Spleen (tissue), 11 donors: ENCODE measurements around the gene FBXW7. TPM values are rescaled to one million over a fixed set of nuclear protein-coding genes. Genes with fewer than 3 reads are reported as not detected.

Experiments used
- DNase-seq: peaks from one replicate; pipeline ENCODE4 v3.0.0-alpha.2; 2020
- H3K27ac ChIP-seq, 8 donors: fragments of 200-600 bp; sonication (generic) in 7 of 8; 1 replicate in 4 of 8; 2 replicates in 4 of 8; pipeline versions ENCODE4 v1.5.0 to v1.8.0; 2016 to 2021; ENCODE audit warnings: inconsistent platforms in 4 of 8, mild to moderate bottlenecking in 4 of 8, moderate library complexity in 1 of 8
- H3K27me3 ChIP-seq, 7 donors: fragments of 200-600 bp; sonication (generic) in 6 of 7; replicated peaks in 1 of 7; 1 replicate in 4 of 7; 2 replicates in 3 of 7; pipeline versions ENCODE4 v1.5.0 to v1.8.0; 2016 to 2021; ENCODE audit warnings: inconsistent platforms in 3 of 7, mild to moderate bottlenecking in 1 of 7
- H3K36me3 ChIP-seq, 6 donors: fragments of 200-600 bp; sonication (generic) in 5 of 6; 1 replicate in 4 of 6; 2 replicates in 2 of 6; pipeline versions ENCODE4 v1.5.0 to v1.8.0; 2016 to 2021; ENCODE audit warnings: inconsistent platforms in 2 of 6
- H3K4me1 ChIP-seq, 6 donors: fragments of 200-600 bp; sonication (generic) in 5 of 6; 1 replicate in 3 of 6; 2 replicates in 3 of 6; pipeline versions ENCODE4 v1.5.0 to v1.8.0; 2016 to 2021; ENCODE audit warnings: inconsistent platforms in 3 of 6
- H3K4me3 ChIP-seq, 8 donors: fragments of 200-600 bp; sonication (generic) in 7 of 8; 1 replicate in 4 of 8; 2 replicates in 4 of 8; pipeline versions ENCODE4 v1.5.0 to v1.8.0; 2016 to 2021; ENCODE audit warnings: inconsistent platforms in 4 of 8, mild to moderate bottlenecking in 4 of 8, moderate library complexity in 2 of 8
- H3K9me3 ChIP-seq, 8 donors: fragments of 200-600 bp; sonication (generic) in 7 of 8; 1 replicate in 4 of 8; 2 replicates in 4 of 8; pipeline versions ENCODE4 v1.5.0 to v1.8.0; 2016 to 2021; ENCODE audit warnings: inconsistent platforms in 4 of 8
- POLR2A ChIP-seq, 3 donors: fragments of 450-650 bp; IDR thresholded peaks; one replicate each; pipeline ENCODE4 v1.5.1; 2017; ENCODE audit warnings: antibody characterized with exemption in 3 of 3, mild to moderate bottlenecking in 1 of 3
- POLR2AphosphoS5 ChIP-seq, 3 donors: sonication (generic); formaldehyde crosslinking; IDR thresholded peaks; one replicate each; pipeline ENCODE4 v1.5.1; 2017; ENCODE audit warnings: antibody characterized with exemption in 3 of 3
- WGBS, 5 donors: extraction: QIAGEN DNeasy Blood & Tissue Kit in 3 of 5; methylation state at CpG; one replicate each; pipeline versions ENCODE4 v1.1.5 to v1.1.7; 2013 to 2018; 5-methylcytosine and 5-hydroxymethylcytosine counted together
- intact Hi-C: fragments of 100-400 bp; cut with DNase I; formaldehyde crosslinking; loops from one replicate; pipeline ENCODE4 v1.15.0; 2023; ENCODE audit warnings: low total_unique reads
- polyA plus RNA-seq, 3 donors: library from polyadenylated mRNA; stranded (reverse); fragments of 200-250 nt; gene quantifications; one replicate each; pipeline ENCODE4 v1.2.1, GENCODE V29; 2013
- total RNA-seq, 7 donors: library from RNA; depleted of rRNA in 3 of 7; stranded (reverse); fragments of >200 nt in 3 of 7; fragmentation: NEBNext Ultra II Directional in 4 of 7; extraction: Animal tissue kit (Norgen Biotek cat#: 25700) in 4 of 7; gene quantifications; one replicate each; pipeline versions ENCODE4 v1.1.0 to v1.2.1, GENCODE V29; 2016 to 2021
- TF ChIP-seq, protein P1 (sequence below), 11 experiments: fragments of 200-600 bp in 7 of 11; fragments of 450-650 bp in 4 of 11; sonication (generic) in 4 of 11; IDR thresholded peaks in 8 of 11; conservative IDR thresholded peaks in 3 of 11; 1 replicate in 7 of 11; 2 replicates in 4 of 11; pipeline versions ENCODE4 v1.4.0 to v1.8.0; 2016 to 2021; ENCODE audit warnings: antibody characterized with exemption in 11 of 11, inconsistent platforms in 4 of 11, mild to moderate bottlenecking in 1 of 11
- donor health status: healthy with polysubstance abuse.
- donor health status: DM: no; HTN: no; CAD: no; lungs with moderate emphysema.
- donor health status: DM: no; HTN: no; CAD: no.
- donor health status: Bipolar disorder and iron deficiency.
- donor health status: healthy.
- donor health status: DM: no; HTN: no; CAD: no.
- donor health status: DM: yes; HTN: yes; CAD: no.

The FBXW7 gene
- total and polyA plus RNA-seq, 10 donors: 11.5 to 140 (median 79.9) TPM

- Histone ChIP-seq H3K4me1 (no peaks in the 10 kb centered on the region), H3K27ac (no peak overlapping the region), H3K27me3 (no peaks in the 10 kb centered on the region), H3K9me3 (no peaks in the 10 kb centered on the region), H3K4me3 (no peak overlapping the region), H3K36me3 (no peaks in the 10 kb centered on the region)
- DNase-seq: no peak
- TF ChIP-seq POLR2AphosphoS5 (IDR thresholded peaks at IDR 0.05): no peak
- TF ChIP-seq POLR2A (IDR thresholded peaks at IDR 0.05): no peak
- TF ChIP-seq, protein P1, sequence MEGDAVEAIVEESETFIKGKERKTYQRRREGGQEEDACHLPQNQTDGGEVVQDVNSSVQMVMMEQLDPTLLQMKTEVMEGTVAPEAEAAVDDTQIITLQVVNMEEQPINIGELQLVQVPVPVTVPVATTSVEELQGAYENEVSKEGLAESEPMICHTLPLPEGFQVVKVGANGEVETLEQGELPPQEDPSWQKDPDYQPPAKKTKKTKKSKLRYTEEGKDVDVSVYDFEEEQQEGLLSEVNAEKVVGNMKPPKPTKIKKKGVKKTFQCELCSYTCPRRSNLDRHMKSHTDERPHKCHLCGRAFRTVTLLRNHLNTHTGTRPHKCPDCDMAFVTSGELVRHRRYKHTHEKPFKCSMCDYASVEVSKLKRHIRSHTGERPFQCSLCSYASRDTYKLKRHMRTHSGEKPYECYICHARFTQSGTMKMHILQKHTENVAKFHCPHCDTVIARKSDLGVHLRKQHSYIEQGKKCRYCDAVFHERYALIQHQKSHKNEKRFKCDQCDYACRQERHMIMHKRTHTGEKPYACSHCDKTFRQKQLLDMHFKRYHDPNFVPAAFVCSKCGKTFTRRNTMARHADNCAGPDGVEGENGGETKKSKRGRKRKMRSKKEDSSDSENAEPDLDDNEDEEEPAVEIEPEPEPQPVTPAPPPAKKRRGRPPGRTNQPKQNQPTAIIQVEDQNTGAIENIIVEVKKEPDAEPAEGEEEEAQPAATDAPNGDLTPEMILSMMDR (IDR thresholded peaks at IDR 0.05 in 8 of 11, conservative IDR thresholded peaks at IDR 0.05 in 3 of 11): no peak
- intact Hi-C loops: no loop called here
Measured at GRCh38 chr4:152296386-152296785, 239.5 kb downstream of the FBXW7 start.

- DNase-seq: no peak
- WGBS, 5 donors: 90 to 96% (median 94%) methylated on average over 5 of the region's 5 CpGs
- Histone ChIP-seq H3K4me1 (no peaks in the 10 kb centered on the region), H3K9me3 (no peaks in the 10 kb centered on the region), H3K36me3 (no peaks in the 10 kb centered on the region), H3K27ac (no peak overlapping the region), H3K27me3 (no peaks in the 10 kb centered on the region), H3K4me3 (no peak overlapping the region)
- intact Hi-C loops: no loop called here
- TF ChIP-seq POLR2A (IDR thresholded peaks at IDR 0.05): no peak
- TF ChIP-seq, protein P1 (IDR thresholded peaks at IDR 0.05 in 8 of 11, conservative IDR thresholded peaks at IDR 0.05 in 3 of 11): no peak
- TF ChIP-seq POLR2AphosphoS5 (IDR thresholded peaks at IDR 0.05): no peak
Measured at GRCh38 chr4:152294765-152295164, 241.1 kb downstream of the FBXW7 start.

DNA sequence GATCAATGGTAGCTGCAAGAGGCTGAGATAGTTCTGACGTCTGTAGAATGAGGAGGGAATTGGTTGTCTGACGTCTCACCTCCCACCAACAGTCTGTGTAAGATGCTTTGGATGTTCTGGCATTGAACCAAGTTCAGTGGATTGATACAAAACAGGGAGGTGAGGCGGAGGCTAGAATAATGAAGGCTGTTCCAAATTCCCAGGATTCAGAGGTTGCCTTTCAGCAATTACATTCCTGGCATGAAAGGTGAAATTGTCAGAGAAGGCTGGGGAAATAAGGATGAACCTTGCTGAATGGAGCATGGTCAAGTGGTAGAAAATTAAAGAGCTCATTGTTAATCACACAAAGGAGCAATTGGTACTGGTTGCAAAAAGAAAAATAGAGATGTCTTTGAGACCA is 241.6 kb downstream of the FBXW7 start:
- DNase-seq: no peak
- H3K4me1 ChIP-seq: no peaks in the 10 kb centered on the region
- no peaks in the 10 kb centered on the region for H3K9me3 ChIP-seq
- no peak overlapping the region for H3K27ac ChIP-seq
- intact Hi-C loops: no loop called here
- H3K4me3 ChIP-seq: no peak overlapping the region
- H3K36me3 ChIP-seq: no peaks in the 10 kb centered on the region
- WGBS, 5 donors: 85 to 92% (median 90%) methylated on average over 3 of the region's 3 CpGs
- TF ChIP-seq POLR2AphosphoS5 (IDR thresholded peaks at IDR 0.05) (no peak), POLR2A (IDR thresholded peaks at IDR 0.05) (no peak)
- TF ChIP-seq, protein P1 (IDR thresholded peaks at IDR 0.05 in 8 of 11, conservative IDR thresholded peaks at IDR 0.05 in 3 of 11): no peak
- no peaks in the 10 kb centered on the region for H3K27me3 ChIP-seq

DNA sequence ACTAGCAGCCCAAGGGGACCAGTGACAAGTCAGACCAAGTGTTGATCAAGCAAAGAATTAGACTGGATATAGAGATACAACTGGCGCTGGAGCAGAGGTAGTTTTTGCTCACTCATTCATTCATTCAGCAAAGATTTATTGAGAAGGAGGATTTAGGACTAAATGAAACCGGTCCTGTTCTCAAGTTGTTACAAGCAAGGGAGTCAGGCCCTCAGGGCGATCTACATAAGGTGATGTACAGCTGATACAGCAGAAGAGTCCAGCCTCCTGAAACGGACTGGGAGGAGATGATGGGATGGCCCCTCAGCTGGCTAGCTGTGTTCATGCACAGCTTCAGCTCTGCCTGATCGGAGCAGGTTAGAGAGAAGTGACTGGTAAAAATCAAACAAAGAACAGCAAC is 242.4 kb downstream of the FBXW7 start:
- DNase-seq: no peak
- no peaks in the 10 kb centered on the region for H3K27me3 ChIP-seq
- no peak overlapping the region for H3K4me3 ChIP-seq
- no peaks in the 10 kb centered on the region for H3K9me3 ChIP-seq
- intact Hi-C loops: no loop called here
- no peak overlapping the region for H3K27ac ChIP-seq
- TF ChIP-seq POLR2AphosphoS5 (IDR thresholded peaks at IDR 0.05): no peak
- TF ChIP-seq, protein P1 (IDR thresholded peaks at IDR 0.05 in 8 of 11, conservative IDR thresholded peaks at IDR 0.05 in 3 of 11): no peak
- TF ChIP-seq POLR2A (IDR thresholded peaks at IDR 0.05): no peak
- 92 to 97% (median 94%) methylated on average over 5 of the region's 5 CpGs for WGBS, 5 donors
- H3K4me1 ChIP-seq: no peaks in the 10 kb centered on the region
- H3K36me3 ChIP-seq: no peaks in the 10 kb centered on the region
